ENCODE measurements around the gene PDLIM1. TPM values are rescaled to one million over a fixed set of nuclear protein-coding genes. Genes with fewer than 3 reads are reported as not detected.

The PDLIM1 gene
- total and polyA plus RNA-seq, 8 donors: 79.6 to 268 (median 97.5) TPM

DNA sequence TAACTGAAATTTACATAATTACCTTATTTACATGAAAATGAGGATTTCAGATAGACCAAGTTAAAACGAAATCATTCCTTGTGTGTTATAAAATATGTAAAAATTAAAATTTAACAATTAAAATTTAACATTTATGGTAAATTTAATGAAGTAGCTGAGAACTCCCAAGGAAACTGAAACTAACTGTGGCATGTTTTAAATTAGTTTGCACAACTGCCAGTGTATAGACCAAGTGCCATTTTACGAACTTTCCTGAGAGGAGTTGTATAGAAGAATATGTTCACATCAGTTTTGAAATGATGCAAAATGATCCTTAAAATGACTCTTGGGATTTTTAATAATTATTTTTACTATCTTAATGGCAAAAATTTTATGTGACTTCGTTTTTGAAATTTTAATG, 23.6 kb downstream of the PDLIM1 start:
- intact Hi-C loops (cut with DNase I): no loop called here
- Histone ChIP-seq H3K9me3 (no peaks in the 10 kb centered on the region), H3K36me3 (peaks cover 0 to 31% of the 10 kb centered on the region in 2 donors), H3K4me3 (no peak overlapping the region), H3K27ac (peak overlapping the region; percentile 78 to 82), H3K4me1 (peaks cover 21 to 58% of the 10 kb centered on the region in 2 donors), H3K27me3 (no peaks in the 10 kb centered on the region)
- no peak for DNase-seq
- TF ChIP-seq, protein P1, sequence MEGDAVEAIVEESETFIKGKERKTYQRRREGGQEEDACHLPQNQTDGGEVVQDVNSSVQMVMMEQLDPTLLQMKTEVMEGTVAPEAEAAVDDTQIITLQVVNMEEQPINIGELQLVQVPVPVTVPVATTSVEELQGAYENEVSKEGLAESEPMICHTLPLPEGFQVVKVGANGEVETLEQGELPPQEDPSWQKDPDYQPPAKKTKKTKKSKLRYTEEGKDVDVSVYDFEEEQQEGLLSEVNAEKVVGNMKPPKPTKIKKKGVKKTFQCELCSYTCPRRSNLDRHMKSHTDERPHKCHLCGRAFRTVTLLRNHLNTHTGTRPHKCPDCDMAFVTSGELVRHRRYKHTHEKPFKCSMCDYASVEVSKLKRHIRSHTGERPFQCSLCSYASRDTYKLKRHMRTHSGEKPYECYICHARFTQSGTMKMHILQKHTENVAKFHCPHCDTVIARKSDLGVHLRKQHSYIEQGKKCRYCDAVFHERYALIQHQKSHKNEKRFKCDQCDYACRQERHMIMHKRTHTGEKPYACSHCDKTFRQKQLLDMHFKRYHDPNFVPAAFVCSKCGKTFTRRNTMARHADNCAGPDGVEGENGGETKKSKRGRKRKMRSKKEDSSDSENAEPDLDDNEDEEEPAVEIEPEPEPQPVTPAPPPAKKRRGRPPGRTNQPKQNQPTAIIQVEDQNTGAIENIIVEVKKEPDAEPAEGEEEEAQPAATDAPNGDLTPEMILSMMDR (IDR thresholded peaks at IDR 0.05): no peak
- no peak for ATAC-seq

DNA sequence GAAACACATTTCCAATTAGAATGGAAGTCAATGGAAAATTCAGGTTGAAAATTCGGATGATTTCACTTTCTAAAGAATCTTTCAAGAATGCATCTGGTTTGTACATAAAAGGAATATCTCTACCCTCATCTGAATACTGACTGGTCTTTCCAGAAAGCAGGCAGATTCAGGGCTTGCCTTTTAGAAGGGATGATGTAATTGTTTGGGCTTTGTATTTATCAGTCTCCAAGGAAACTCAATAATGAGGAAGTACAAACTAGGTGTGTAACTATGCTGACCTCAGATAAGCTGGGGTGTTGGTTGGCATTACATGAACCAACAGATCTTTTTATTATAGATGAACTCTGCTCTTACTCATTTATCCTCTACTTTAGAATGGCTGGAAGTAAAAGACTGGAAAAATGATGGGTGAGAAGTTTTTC, 24.1 kb downstream of the PDLIM1 start:
- Histone ChIP-seq H3K4me1 (peaks cover 21 to 59% of the 10 kb centered on the region in 2 donors), H3K27ac (peak overlapping the region; percentile 78 to 82), H3K9me3 (no peaks in the 10 kb centered on the region), H3K27me3 (no peaks in the 10 kb centered on the region), H3K36me3 (peaks cover 0 to 32% of the 10 kb centered on the region in 2 donors), H3K4me3 (no peak overlapping the region)
- TF ChIP-seq, protein P1 (IDR thresholded peaks at IDR 0.05): no peak
- ATAC-seq (peak; percentile 69), DNase-seq (peak in 1 of 4 donors; percentile 56)
- intact Hi-C loops (cut with DNase I): no loop called here

DNA sequence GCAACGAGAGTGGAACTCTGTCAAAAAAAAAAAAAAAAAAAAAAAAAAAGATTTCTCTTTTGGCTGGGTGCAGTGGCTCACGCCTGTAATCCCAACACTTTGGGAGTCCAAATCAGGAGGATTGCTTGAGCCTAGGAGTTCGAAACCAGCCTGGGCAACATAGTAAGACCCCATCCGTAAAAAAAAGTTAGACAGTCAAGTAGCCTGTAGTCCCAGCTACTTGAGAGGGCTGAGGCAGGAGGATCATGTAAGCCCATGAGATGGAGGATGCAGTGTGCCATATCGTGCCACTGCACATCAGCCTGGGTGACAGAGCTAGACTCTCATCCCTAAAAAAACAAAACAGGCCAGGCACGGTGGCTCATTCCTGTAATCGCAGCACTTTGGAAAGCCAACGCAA, 25.2 kb downstream of the PDLIM1 start:
- intact Hi-C loops (cut with DNase I): no loop called here
- no peak for DNase-seq
- ATAC-seq: no peak
- TF ChIP-seq, protein P1 (IDR thresholded peaks at IDR 0.05): no peak
- Histone ChIP-seq H3K36me3 (peaks cover 0 to 26% of the 10 kb centered on the region in 2 donors), H3K27me3 (no peaks in the 10 kb centered on the region), H3K27ac (peak overlapping the region; percentile 30 to 82), H3K4me1 (peaks cover 31 to 70% of the 10 kb centered on the region in 2 donors), H3K9me3 (no peaks in the 10 kb centered on the region), H3K4me3 (no peak overlapping the region)

DNA sequence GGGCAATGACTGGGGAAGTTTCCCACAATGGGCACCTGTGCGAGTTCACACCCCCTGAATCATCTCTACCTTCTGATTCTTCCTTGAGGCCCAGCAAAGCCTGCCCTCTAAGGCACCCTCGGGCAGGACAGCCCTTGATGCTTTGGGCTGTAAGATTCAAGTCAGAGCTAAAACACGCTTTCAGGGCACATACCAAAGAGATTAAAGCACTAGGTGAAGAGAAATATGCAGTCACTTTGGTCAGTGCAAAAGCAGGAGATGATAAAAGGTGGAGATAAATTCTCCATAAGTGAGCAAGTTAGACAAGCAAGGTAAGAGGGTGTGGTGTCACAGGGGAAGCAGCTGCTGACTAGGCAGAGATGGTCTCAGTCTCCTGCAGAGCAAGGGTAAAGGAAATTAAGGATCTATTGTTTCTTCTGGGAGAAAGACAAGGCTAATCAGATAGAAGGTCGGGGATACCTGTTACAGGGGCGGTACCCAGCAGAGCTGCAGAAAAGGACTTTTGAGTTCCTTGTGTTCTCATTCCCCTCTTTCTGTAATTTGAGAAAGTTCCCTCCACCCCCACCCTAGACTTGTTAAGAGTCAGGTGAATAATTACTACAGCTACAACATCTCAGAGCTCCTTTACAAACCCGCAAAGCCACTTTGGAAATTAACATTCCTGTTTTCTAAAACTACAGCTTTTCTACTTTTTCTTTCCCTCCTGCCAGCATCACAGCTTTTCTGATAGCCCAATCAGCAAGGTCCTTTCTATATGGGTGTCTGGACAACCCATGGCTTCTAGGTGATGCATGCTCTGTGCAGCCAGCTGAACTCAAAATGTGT, 26.4 kb downstream of the PDLIM1 start:
- Histone ChIP-seq H3K27me3 (no peaks in the 10 kb centered on the region), H3K4me1 (peaks cover 32 to 71% of the 10 kb centered on the region in 2 donors), H3K36me3 (peaks cover 0 to 27% of the 10 kb centered on the region in 2 donors), H3K4me3 (no peak overlapping the region), H3K9me3 (no peaks in the 10 kb centered on the region), H3K27ac (peak overlapping the region in 1 of 2 donors; percentile 30)
- TF ChIP-seq, protein P1 (IDR thresholded peaks at IDR 0.05): no peak
- ATAC-seq: peak; percentile 19
- DNase-seq: peak in 1 of 4 donors; percentile 51
- intact Hi-C loops (cut with DNase I): no loop called here

DNA sequence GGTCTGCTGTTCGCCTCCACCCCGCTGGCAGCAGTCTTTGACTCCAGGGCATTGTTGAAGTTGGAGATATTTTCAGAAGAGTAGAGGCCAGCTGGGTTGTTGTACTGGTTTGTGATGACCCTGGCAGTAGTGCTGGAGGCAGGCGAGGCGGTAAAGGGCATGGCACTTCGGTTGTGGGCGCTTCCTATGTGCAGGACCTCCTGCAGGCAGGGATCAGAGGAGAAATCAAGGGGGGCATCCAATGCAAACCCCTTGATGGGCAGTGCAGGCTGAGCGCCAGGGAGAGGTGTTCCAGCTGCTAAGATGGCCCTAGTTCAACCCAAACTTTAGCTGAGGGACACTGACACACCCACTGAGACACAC, 27.0 kb downstream of the PDLIM1 start:
- H3K4me3 ChIP-seq: no peak overlapping the region
- peak overlapping the region; percentile 14 to 30 for H3K27ac ChIP-seq
- H3K27me3 ChIP-seq: no peaks in the 10 kb centered on the region
- peaks cover 0 to 31% of the 10 kb centered on the region in 2 donors for H3K36me3 ChIP-seq
- peaks cover 30 to 68% of the 10 kb centered on the region in 2 donors for H3K4me1 ChIP-seq
- TF ChIP-seq, protein P1 (IDR thresholded peaks at IDR 0.05): no peak
- intact Hi-C loops (cut with DNase I): no loop called here
- peak; percentile 2 for ATAC-seq
- no peaks in the 10 kb centered on the region for H3K9me3 ChIP-seq
- DNase-seq: no peak

All from left lung (tissue), 10 donors.